K562 (cell line): ENCODE results near the gene WDR45B. TPM values are rescaled to one million over a fixed set of nuclear protein-coding genes. Genes with fewer than 3 reads are reported as not detected.
A peak's percentile ranks its signal among the peaks of the same experiment; 100 is the strongest.

Source experiments
- ATAC-seq: fragments of 200-7000 bp; cut with Tn5 transposase; 3 replicates; pipeline ENCODE4 v1.9.1; 2020; ENCODE audit warnings: moderate library complexity
- BruUV-seq: library from RNA; stranded (reverse); fragments of 400-500 nt; replicated peaks from 2 replicates; lab custom pipeline; 2021; lab: Mats Ljungman, UMichigan
- CTCF ChIA-PET: fragments of 300-600 bp; formaldehyde crosslinking; extraction: SDS; loops from one replicate; lab custom pipeline; 2021; ENCODE audit warnings: low intra/inter-chr PET ratio; lab: Yijun Ruan, JAX
- POLR2A ChIA-PET: fragments of 300-600, 350-650 bp; sonication (Branson Sonifier 250); formaldehyde crosslinking; extraction: SDS; loops from one replicate; lab custom pipeline; 2021; ENCODE audit warnings: antibody characterized with exemption, inconsistent platforms; lab: Yijun Ruan, JAX
- DNase-seq, 4 experiments: peaks; one replicate each; pipeline versions ENCODE4 v3.0.0 to v3.0.0-alpha.2; 2011 to 2018; ENCODE audit warnings: low spot score in 3 of 4, mixed read lengths in 3 of 4; ENCODE audit errors: extremely low read depth in 1 of 4
- FAIRE-seq: peaks from 2 replicates; lab custom pipeline; 2011; peaks lifted over from hg19 to GRCh38; lab: Jason Lieb, UNC
- H2AFZ ChIP-seq: 2 replicates; pipeline ENCODE4 v1.6.0; 2011; ENCODE audit warnings: low read depth, low read length, control low read depth, inconsistent platforms
- H3K27ac ChIP-seq: fragments of 200-600 bp; 3 replicates; pipeline ENCODE4 v1.8.0; 2011; ENCODE audit warnings: low read depth, mild to moderate bottlenecking, control low read depth, inconsistent platforms, low read length, moderate library complexity, mixed read lengths; ENCODE audit errors: extremely low read depth
- H3K27me3 ChIP-seq, 2 experiments: fragments of 300-600 bp in 1 of 2; 2 replicates in 1 of 2; 3 replicates in 1 of 2; pipeline versions ENCODE4 v1.6.0 to v1.8.0; 2011; ENCODE audit warnings: inconsistent platforms in 2 of 2, low read length in 2 of 2, mild to moderate bottlenecking in 1 of 2, mixed read lengths in 1 of 2, moderate library complexity in 1 of 2; ENCODE audit not compliant: control insufficient read depth in 2 of 2, insufficient read depth in 2 of 2
- H3K36me3 ChIP-seq: fragments of 300-600 bp; 3 replicates; pipeline ENCODE4 v1.8.0; 2011; ENCODE audit warnings: mild to moderate bottlenecking, low read length, inconsistent platforms; ENCODE audit not compliant: control insufficient read depth, insufficient read depth
- H3K4me1 ChIP-seq, 2 experiments: fragments of 200-600 bp in 1 of 2; replicated peaks in 1 of 2; 2 replicates in 1 of 2; 3 replicates in 1 of 2; pipeline versions ENCODE4 v1.5.1 to v1.8.0; 2011; ENCODE audit warnings: inconsistent platforms in 2 of 2, low read length in 2 of 2, mild to moderate bottlenecking in 1 of 2, mixed read lengths in 1 of 2, moderate library complexity in 1 of 2; ENCODE audit not compliant: control insufficient read depth in 2 of 2, insufficient read depth in 2 of 2
- H3K4me2 ChIP-seq: 2 replicates; pipeline ENCODE4 v1.6.1; 2011; ENCODE audit warnings: low read length, control low read depth, inconsistent platforms, mixed read lengths; ENCODE audit not compliant: insufficient read depth
- H3K4me3 ChIP-seq: fragments of 200-600 bp; sonication (generic), shearing (Covaris generic); 2 replicates; pipeline ENCODE4 v1.5.1; 2016; ENCODE audit warnings: control low read depth, inconsistent platforms
- H3K79me2 ChIP-seq: fragments of 200-600 bp; 3 replicates; pipeline ENCODE4 v1.8.0; 2011; ENCODE audit warnings: low read length, inconsistent platforms; ENCODE audit not compliant: control insufficient read depth, insufficient read depth
- H3K9ac ChIP-seq, 2 experiments: 2 replicates each; pipeline versions ENCODE4 v1.6.0 to v1.6.1; 2011; ENCODE audit warnings: low read depth in 2 of 2, low read length in 2 of 2, control low read depth in 1 of 2, inconsistent platforms in 1 of 2, mild to moderate bottlenecking in 1 of 2, mixed read lengths in 1 of 2; ENCODE audit not compliant: insufficient read depth in 1 of 2
- H3K9me1 ChIP-seq: one replicate; pipeline ENCODE4 v1.6.0; 2011; ENCODE audit warnings: inconsistent platforms, mild to moderate bottlenecking, low read length, moderate library complexity; ENCODE audit not compliant: control insufficient read depth, insufficient read depth
- H3K9me3 ChIP-seq: replicated peaks from 2 replicates; pipeline ENCODE4 v1.5.1; 2011; ENCODE audit warnings: low read depth, low read length, inconsistent platforms; ENCODE audit not compliant: control insufficient read depth, insufficient read depth
- H4K20me1 ChIP-seq: replicated peaks from 2 replicates; pipeline ENCODE4 v1.6.1; 2011; ENCODE audit warnings: low read length, inconsistent platforms, mixed read lengths; ENCODE audit not compliant: control insufficient read depth, insufficient read depth
- FOSL1 ChIP-seq: fragments of 200-800 bp; sonication (Bioruptor generic); conservative IDR thresholded peaks from 2 replicates; pipeline ENCODE4 v1.6.1; 2016; ENCODE audit warnings: missing genetic modification characterization, missing compliant biosample characterization
- GTF2B ChIP-seq: IDR thresholded peaks from 2 replicates; pipeline ENCODE4 v1.6.1; 2011; ENCODE audit not compliant: insufficient read length; ENCODE audit errors: extremely low read depth
- MCM2 ChIP-seq: fragments of 450-650 bp; IDR thresholded peaks from 2 replicates; pipeline ENCODE4 v1.6.1; 2017; ENCODE audit warnings: low read depth, mild to moderate bottlenecking
- POLR2G ChIP-seq: fragments of 200-400 bp; formaldehyde crosslinking; IDR thresholded peaks from 2 replicates; pipeline ENCODE4 v1.6.1; 2017; ENCODE audit warnings: low read depth, mild to moderate bottlenecking, antibody characterized with exemption, low read length, moderate library complexity
- RBM22 ChIP-seq: fragments of 200-400 bp; formaldehyde crosslinking; IDR thresholded peaks from 2 replicates; pipeline ENCODE4 v1.6.1; 2018; ENCODE audit warnings: low read length, low read depth; ENCODE audit not compliant: poor library complexity, severe bottlenecking
- WGBS: fragments of 100-300 bp; shearing (Covaris generic); methylation state at CpG from one replicate; pipeline ENCODE4 v1.1.6; 2016; ENCODE audit warnings: low coverage, mixed read lengths; ENCODE audit not compliant: insufficient coverage; ENCODE audit errors: missing lambda C conversion rate; 5-methylcytosine and 5-hydroxymethylcytosine counted together
- in situ Hi-C: fragments of 300-500 bp; cut with MboI; formaldehyde crosslinking; loops from 4 replicates; pipeline ENCODE4 v1.15.0; 2018; ENCODE audit warnings: inconsistent platforms, mixed read lengths
- intact Hi-C: fragments of 100-400 bp; cut with micrococcal nuclease; formaldehyde crosslinking; loops from 2 replicates; pipeline ENCODE4 v1.14.2; 2022
- polyA plus RNA-seq, 8 experiments: library from polyadenylated mRNA; depleted of rRNA in 4 of 8; stranded (reverse) in 5 of 8; unstranded in 3 of 8; fragments of >200 nt; fragmentation: Nextera tagmentation in 2 of 8; fragmentation: Illumina TruSeq in 1 of 8; extraction: Ambion mirVana in 2 of 8; extraction: Trizol in 1 of 8; gene quantifications; 2 replicates each; pipeline versions ENCODE4 v1.2.1 to v1.2.3, GENCODE V29; 2011 to 2014; ENCODE audit warnings: inconsistent platforms in 1 of 8, missing spikeins in 1 of 8
- total RNA-seq, 7 experiments: library from RNA; depleted of rRNA in 6 of 7; stranded (reverse); fragments of >200 nt in 6 of 7; fragmentation: Illumina TruSeq in 2 of 7; extraction: Trizol in 2 of 7; gene quantifications; 2 replicates each; pipeline versions ENCODE4 v1.2.1 to v1.2.3, GENCODE V29; 2011 to 2021; ENCODE audit warnings: low replicate concordance in 1 of 7

WDR45B gene
- total and polyA plus RNA-seq, 9 of the 15 experiments (the other 6 are each of a cell fraction or from before 2014, with no cell fraction given) = 0.72 to 74.4 (median 35.9) TPM

- WGBS = 94% methylated on average over 14 of the region's 15 CpGs
- peaks cover 22% of the 10 kb centered on the region for H4K20me1 ChIP-seq
- no peaks in the 10 kb centered on the region for H3K9me3 ChIP-seq
- FAIRE-seq (no peak), DNase-seq (no peak), ATAC-seq (no peak)
- H3K9me1 ChIP-seq = peaks cover 4% of the 10 kb centered on the region
- no peak overlapping the region for H2AFZ ChIP-seq
- TF ChIP-seq RBM22 (peak; percentile 55), POLR2G (0 out of 2 replicates have a peak, but pooled peaks have one; percentile 32), MCM2 (no peak)
- no peak overlapping the region for H3K4me3 ChIP-seq
- CTCF ChIA-PET = interaction anchor here (0.7 kb wide), 1 partner anchor 268 kb away, joined by 4 read pairs; no protein-coding TSS in a partner anchor
- POLR2A ChIA-PET = interaction anchor here (1.1 kb wide), 1 partner anchor 9 kb away, joined by 4 read pairs; no protein-coding TSS in a partner anchor
- H3K4me2 ChIP-seq = no peak overlapping the region
- no TSS peak for BruUV-seq
- in situ Hi-C loops (no loop called here), intact Hi-C loops (no loop called here)
- no peak overlapping the region for H3K27ac ChIP-seq
- H3K36me3 ChIP-seq = peaks cover 86% of the 10 kb centered on the region
- peaks cover 0 to 3% of the 10 kb centered on the region in 2 experiments; a peak in 1 of 5 replicates for H3K4me1 ChIP-seq
- H3K79me2 ChIP-seq = peaks cover 72% of the 10 kb centered on the region
- no peak overlapping the region for H3K9ac ChIP-seq
- no peaks in the 10 kb centered on the region for H3K27me3 ChIP-seq
These were observed 81.0 kb downstream of the WDR45B start for GRCh38 chr17:82567286-82567685.

- Histone ChIP-seq H3K79me2 (peaks cover 79% of the 10 kb centered on the region), H3K9ac (no peak overlapping the region; a peak in 1 of 4 replicates), H3K27ac (no peak overlapping the region), H3K4me3 (no peak overlapping the region), H3K4me1 (peaks cover 0 to 10% of the 10 kb centered on the region in 2 experiments; a peak in 2 of 5 replicates), H3K9me3 (no peaks in the 10 kb centered on the region), H3K9me1 (peaks cover 4% of the 10 kb centered on the region), H3K36me3 (peaks cover 77% of the 10 kb centered on the region), H2AFZ (no peak overlapping the region), H4K20me1 (peaks cover 23% of the 10 kb centered on the region), H3K27me3 (no peaks in the 10 kb centered on the region), H3K4me2 (no peak overlapping the region)
- FAIRE-seq = no peak
- BruUV-seq = no TSS peak
- DNase-seq = no peak
- CTCF ChIA-PET = no interaction called here
- no peak for ATAC-seq
- TF ChIP-seq GTF2B = no peak
- peak; percentile 24; the same call in 1 of the 2 replicates for TF ChIP-seq POLR2G
- no peak for TF ChIP-seq FOSL1 (tag)
- POLR2A ChIA-PET = no interaction called here
- WGBS = 93% methylated on average over 17 of the region's 18 CpGs
- in situ Hi-C loops = no loop called here
- intact Hi-C loops = no loop called here
These were observed 81.9 kb downstream of the WDR45B start for GRCh38 chr17:82566129-82566960.
